ENCODE results near the gene TMEM37.

The TMEM37 gene

DNA sequence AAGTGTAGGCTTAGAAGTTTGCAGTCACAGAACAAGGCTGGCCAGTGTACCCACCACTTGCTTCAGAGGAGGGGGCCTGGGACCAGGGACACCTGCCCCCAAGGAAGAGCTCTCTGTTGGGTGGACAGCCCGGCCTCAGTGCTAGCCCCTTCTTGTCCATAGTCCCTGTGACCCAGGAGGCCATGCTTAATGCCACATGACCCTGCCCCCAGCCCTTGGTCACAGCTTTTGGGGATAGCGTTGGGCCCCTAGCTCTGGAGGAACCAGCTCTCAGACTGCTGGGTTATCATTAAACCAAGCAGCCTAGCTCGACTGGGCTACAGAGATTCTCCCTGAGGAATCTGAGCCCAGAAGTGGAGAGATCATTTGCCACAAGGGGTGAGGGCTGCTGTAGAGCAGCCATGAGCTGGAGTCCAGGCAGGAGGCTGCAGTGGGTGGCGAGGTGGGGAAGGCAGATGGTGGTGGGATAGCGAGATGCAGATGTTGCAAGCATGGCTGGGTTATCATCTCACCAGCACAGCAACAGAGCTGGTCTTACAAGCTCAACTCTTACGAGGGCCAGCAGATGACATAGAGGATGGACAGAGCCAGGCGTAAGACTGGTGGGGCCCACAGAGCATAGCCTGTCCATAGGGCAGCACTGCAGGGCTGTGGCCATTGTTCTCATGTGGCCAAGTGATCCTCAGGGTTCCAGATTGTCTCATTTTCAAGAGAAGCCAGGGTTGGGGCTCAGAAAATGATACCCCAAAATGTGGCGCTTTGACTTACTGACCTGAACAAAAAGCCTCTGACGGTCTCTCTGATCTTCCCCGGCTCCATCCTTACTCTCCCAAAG lies 7.2 kb upstream of the TMEM37 start:
- TF ChIP-seq, protein P1, sequence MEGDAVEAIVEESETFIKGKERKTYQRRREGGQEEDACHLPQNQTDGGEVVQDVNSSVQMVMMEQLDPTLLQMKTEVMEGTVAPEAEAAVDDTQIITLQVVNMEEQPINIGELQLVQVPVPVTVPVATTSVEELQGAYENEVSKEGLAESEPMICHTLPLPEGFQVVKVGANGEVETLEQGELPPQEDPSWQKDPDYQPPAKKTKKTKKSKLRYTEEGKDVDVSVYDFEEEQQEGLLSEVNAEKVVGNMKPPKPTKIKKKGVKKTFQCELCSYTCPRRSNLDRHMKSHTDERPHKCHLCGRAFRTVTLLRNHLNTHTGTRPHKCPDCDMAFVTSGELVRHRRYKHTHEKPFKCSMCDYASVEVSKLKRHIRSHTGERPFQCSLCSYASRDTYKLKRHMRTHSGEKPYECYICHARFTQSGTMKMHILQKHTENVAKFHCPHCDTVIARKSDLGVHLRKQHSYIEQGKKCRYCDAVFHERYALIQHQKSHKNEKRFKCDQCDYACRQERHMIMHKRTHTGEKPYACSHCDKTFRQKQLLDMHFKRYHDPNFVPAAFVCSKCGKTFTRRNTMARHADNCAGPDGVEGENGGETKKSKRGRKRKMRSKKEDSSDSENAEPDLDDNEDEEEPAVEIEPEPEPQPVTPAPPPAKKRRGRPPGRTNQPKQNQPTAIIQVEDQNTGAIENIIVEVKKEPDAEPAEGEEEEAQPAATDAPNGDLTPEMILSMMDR (IDR thresholded peaks at IDR 0.05; ENCODE audit: low read depth, low read length) = no peak
- H3K4me3 ChIP-seq (ENCODE audit: low read depth, low read length) = no peak overlapping the region

DNA sequence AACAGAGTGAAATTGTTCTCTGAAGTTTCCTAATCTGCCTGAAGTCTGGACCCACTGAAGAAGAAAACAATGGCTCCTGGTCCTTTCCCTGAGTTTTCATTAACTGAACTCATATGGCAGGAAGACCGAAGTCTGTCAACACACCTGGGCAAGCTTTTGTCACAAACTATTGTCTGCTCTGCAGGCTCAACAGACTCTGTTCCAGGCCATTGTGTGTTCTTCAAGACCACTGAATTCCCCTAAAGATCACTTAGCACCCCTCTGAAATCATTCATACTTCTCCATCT lies 6.6 kb upstream of the TMEM37 start:
- H3K4me3 ChIP-seq (ENCODE audit: low read depth, low read length) = no peak overlapping the region
- TF ChIP-seq, protein P1 (IDR thresholded peaks at IDR 0.05; ENCODE audit: low read depth, low read length) = no peak

DNA sequence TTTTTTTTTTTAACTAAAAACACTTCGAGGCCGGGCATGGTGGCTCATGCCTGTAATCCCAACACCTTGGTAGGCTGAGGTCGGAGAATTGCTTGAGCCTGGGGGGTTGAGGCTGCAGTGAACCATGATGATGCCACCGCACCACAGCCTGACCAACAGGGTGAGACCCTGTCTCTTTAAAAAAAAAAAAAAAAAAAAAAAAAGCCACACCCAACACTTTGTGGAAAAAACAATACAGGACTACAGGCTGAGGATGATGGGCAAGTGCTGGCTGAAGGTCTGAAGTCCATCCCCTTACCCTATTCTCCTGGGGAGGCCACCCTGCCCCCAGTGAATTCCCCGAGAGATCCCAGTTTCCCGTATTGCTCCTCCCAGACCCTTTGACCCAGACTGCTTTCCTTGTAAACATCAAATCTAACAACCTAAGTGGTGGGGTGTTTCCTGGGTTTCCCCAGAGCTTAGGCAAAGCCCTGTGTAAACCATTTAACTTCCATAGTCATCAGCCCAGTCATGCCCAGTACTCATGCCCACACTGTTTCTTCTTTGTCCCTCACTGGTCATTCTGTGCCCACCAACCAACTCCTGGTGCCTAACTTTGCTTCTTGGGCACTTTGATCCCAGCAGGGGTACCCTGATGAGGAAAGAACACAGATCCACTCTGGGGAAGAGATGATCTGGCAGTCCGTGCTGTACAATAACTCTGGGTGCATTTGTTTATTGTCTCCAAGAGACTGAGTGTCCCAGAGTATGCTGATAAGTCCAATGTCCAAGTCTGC lies 5.8 kb upstream of the TMEM37 start:
- no peak overlapping the region for H3K4me3 ChIP-seq (ENCODE audit: low read depth, low read length)
- TF ChIP-seq, protein P1 (IDR thresholded peaks at IDR 0.05; ENCODE audit: low read depth, low read length) = no peak

DNA sequence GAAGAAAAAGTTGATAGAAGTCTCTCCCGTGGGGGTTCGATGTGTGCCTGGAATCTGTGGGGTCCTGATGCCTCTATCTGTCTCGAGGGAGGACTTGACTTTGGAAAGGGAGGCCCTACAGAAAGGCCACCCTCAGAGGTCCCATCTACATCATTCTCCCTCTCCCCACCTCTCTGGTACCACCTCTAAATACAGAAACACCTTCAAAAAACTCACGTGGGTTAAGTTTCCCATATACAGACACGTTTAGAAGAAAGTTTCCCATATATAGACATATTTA lies 5.3 kb upstream of the TMEM37 start:
- no peak overlapping the region for H3K4me3 ChIP-seq (ENCODE audit: low read depth, low read length)
- TF ChIP-seq, protein P1 (IDR thresholded peaks at IDR 0.05; ENCODE audit: low read depth, low read length) = no peak

DNA sequence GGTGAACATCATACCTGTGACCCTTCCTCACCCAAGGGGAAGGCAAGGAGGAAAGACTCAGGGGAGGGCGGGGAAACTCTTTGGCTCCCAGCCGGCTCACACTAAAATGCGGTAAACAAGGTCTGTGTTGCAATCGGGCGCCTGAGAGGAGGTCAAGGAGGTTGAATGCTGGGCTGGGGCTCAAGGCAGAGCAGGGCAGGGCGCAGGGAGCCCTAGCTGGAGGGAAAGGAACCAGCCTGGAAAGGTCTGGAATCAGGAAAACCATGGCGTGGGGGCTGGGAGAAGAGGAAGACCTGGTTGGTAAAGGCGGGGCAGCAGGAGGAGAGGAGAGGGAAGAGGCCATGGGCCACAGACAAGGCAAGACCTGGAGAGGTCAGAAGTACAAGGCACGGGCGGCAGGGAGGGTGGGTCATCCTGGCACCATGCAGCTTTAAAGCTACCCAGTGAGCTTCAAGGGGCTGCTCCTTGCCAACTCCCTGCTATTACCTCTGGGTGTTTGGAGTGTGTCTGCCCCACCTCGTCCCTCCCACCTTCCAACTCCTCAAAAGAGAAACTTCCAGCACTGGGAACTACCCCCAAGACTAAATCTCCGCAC lies 4.8 kb upstream of the TMEM37 start:
- TF ChIP-seq, protein P1 (IDR thresholded peaks at IDR 0.05; ENCODE audit: low read depth, low read length) = no peak
- no peak overlapping the region for H3K4me3 ChIP-seq (ENCODE audit: low read depth, low read length)

DNA sequence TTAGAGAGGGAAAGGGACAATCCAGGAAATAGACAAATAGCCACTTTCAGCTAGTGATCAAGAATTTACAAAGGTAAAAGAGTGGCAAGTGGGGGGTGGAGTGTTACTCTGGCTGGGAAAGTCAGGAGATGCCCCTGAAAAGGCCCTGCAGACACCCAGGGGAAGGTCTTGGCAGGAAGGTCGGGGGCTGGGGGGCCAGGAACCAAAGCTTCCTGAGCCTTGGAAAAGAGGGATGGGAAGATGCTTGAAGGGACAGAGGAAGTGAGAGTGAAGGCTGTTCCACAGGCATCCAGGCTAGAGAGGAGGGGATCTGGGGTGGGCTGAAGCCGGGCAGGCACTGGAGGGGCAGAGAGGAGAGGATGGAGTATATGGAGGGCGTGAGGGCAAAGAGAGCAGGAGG lies 3.9 kb upstream of the TMEM37 start:
- H3K4me3 ChIP-seq (ENCODE audit: low read depth, low read length) = no peak overlapping the region
- TF ChIP-seq, protein P1 (IDR thresholded peaks at IDR 0.05; ENCODE audit: low read depth, low read length) = no peak

All from WI38 (cell line).